GM21381 (cell line): Measurements from ENCODE around the gene PROP1.
"Not testable (repeated sequence)": the region's sequence is repeated elsewhere in the genome, so short reads cannot be mapped to it uniquely, and the experiment has no call there.

ENCODE experiments used
- ATAC-seq: cut with Tn5 transposase; IDR thresholded peaks from one replicate; pipeline ENCODE4 v1.9.1; 2021; ENCODE audit warnings: mild to moderate bottlenecking, moderate library complexity; ENCODE audit not compliant: unreplicated experiment

PROP1 gene

DNA sequence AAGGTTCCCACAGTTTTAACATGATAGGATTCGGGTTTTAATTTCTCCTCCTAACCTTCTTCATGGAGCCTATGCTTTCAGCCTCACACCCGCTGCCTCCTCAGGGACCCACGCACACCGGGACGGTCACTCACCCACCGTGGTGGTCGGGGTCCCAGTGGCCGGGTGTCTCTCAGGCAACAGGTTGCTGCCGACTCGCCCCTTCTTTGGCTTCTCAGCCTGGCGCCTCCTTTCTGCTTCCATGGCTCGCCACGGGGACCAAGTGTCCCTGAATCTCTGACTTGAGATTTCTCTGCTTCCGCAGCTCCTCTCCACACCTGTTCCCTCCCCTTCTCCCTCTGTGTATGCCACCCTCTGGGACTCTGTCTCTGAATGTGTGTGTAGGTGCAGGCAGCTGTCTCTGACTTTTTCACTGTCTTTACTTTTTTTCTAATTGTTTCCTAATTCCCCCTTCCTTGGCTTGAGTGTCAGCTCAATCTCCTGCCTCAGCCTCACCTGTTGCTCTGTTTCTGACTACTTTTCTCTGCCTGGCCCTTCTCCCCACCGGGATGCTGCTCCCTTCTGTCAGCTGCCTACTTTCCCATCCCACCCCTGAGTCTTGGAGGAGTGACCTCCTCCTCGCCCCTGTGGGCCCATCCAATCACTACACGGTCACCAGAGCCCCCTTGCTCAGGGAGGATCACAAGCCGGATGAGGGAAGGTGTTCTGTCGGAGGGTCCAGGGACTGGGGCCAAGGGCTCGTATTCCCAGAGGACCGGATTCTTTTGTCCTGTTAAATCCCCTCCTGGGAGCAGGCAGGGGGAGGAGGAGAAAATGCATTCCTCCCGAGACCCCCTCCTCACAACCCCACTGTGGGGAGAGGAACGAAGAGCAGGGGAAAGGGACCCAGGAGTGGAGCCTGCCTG, at the start of gene PROP1:
Gene PROP1 (minus strand): TSS at position 552 of the 905 bp plus-strand sequence. CDS start 309 bp downstream, at position 243.
- ATAC-seq, result no peak

DNA sequence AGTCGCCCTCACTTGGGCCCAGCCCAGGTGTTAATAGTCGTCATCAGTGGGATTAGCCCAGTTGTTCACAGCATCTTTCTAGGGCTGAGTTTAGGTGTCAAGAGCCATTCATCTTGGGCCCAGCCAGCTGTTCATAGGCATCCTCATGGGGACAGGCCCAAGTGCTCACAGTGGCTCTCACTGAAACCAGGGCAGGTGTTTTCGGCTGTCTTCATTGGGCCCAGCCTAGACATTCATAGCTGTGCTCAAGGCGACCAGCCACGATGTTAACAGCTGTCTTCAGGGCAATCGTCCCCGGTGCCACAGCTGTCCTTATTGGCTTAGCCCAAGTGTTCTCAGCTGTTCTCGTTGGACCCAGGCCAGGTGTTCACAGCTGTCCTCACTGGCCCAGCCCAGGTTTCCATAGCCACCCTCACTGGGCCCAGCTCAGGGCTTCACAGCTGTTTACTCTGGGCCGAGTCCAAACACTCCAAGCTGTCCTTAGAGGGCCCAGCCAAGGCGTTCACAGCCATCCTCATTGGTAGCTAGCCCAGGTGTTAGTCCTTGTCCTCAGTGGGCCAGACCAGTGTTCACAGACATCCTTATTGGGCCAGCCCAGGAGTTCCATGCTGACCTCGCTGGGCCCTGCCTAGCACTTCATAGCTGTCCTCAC, 23.5 kb upstream of the PROP1 start:
- ATAC-seq, result not testable (repeated sequence)

GRCh38 chr5:178012758-178013157, 16.7 kb upstream of the PROP1 start:
- ATAC-seq, result not testable (repeated sequence)

DNA sequence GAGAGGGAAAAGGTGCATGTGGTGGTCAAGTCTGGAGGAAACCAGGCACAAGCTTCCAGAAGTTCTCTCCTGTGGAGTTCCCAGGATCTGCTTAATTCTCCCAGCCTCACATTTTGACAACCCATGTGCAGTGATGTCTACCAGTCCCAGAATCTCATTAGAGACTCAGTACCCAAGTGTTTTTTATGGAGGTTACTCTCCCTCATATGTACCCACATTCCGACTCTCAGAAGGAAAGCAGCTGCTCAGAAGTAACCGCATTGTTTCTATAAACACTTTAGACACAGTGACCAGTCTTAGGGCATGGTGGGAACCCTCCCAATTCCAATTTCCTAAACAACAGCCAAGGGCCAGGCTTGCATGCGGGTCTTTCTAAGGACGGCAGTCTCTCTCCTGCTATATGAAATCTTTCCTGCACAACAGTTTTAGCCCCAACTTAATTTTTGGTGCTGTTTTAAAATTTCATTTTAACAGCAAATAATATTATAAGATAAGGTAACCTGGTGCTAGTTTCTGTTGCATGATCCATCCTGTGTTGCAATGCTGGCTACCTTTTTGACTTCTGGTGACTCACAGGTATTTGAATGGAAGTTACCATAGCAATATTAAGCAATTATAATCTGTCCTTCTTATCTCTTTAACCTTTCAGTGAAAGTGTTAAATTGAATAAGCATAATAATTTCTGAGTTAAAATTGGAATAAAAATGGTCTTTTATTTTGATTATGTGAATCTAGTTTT, 15.9 kb upstream of the PROP1 start:
- ATAC-seq, result not testable (repeated sequence)

GRCh38 chr5:178007272-178007671, 11.2 kb upstream of the PROP1 start:
- not testable (repeated sequence) for ATAC-seq

DNA sequence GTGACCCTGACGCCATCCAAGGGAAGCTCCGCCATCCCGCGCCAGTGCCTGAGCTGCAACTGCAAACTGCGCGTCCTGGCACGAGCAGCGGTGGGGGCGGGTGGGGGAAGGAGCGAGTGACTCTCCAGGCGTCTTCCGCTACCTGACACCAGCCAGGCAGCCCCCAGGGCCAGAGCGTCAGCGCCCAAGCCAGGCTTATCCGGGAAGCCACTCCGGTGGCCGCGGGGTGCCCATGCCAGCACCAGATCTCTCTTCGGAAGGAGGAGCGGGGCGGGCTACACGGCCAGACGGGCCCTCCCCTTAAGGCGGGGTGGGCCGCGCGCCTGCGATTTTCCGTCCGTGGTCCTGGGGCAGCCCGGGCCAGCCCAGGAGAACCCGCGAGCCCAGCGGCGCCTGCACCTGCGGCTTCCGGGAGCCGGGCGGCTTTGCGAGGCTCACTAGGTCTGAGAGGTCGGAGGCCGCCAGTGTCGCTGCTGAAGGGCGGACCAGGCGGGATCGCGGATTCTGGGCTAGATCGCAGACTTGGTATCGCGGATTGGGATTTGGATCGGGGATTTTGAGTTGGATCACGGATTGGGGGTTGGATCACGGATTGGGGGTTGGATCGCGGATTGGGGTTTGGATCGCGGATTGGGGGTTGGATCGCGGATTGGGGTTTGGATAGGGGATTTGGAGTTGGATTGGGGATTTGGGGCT, 10.6 kb upstream of the PROP1 start:
- ATAC-seq, result not testable (repeated sequence)

GRCh38 chr5:178006181-178006535, 10.1 kb upstream of the PROP1 start:
- not testable (repeated sequence) for ATAC-seq

- ATAC-seq, result no peak
Measured at GRCh38 chr5:177997846-177998245, 1.8 kb upstream of the PROP1 start.

DNA sequence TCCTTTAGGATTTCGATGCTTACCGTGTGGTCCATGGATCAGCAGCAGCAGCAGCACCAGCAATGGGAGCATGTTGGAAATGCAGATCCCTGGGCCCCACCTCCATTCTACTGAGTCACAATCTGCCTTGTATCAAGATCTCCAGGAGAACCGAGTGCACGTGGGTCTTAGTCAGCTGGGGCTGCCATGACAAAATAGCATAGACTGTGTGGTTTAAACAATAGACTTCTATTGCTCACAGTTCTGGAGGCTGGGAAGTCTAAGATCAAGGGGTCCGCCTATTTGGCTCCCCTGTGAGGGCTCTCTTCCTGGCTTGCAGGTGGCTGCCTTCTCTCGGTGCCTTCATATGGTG, 1.3 kb upstream of the PROP1 start:
- ATAC-seq, result no peak

DNA sequence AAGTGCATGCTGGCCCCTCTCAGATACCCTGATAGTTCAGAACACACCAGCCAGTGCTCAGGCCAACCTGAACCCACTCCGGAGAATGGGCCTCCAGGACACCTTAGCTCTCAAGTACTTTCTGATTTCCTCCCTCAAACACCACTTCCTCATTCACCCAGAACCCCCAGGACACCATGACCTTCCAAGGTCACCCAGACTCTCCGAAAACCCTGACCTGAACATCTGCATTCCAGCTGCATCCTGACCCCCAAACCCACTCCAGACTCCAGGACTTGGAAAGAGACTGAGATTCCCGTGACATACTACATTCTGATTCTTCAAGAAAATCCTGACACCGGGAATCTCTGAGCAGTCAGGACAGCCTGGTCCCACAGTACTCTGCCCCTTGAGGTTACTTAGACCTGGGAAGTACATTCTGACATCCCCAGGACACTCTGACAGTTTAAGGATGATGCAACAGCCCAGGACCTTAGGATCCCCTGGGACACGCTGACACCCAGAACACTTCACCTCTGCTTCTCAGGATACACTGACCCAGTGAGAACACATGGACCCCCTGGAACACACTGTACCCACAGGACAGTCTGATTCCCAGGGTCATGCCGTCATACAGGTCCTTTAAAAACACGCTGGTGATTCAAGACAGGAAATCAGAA, 747 bp upstream of the PROP1 start:
- ATAC-seq, result no peak

- ATAC-seq, result no peak
Measured at GRCh38 chr5:177994561-177995190, 1.4 kb downstream of the PROP1 start.

DNA sequence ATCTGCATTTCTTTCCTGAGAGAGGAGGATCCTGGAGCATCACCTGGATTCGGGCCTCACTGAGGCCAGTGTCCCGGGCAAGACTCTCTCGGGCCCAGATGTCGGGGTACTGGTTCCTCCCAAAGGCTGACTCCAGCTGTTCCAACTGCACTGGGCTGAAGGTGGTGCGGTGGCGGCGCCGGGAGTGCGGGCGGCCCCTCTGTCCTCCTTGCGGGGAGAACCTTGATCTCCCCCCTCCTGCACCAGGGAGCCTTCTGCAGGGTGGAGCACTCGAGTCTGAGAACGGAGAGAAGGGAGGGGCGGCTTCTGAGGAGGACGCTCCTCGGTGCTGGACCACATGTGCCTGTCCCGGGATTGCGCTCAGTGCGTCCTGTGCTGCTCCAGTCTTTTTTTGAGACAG, 2.0 kb downstream of the PROP1 start:
- no peak for ATAC-seq

- no peak for ATAC-seq
Measured at GRCh38 chr5:177992466-177992865, 3.6 kb downstream of the PROP1 start.

DNA sequence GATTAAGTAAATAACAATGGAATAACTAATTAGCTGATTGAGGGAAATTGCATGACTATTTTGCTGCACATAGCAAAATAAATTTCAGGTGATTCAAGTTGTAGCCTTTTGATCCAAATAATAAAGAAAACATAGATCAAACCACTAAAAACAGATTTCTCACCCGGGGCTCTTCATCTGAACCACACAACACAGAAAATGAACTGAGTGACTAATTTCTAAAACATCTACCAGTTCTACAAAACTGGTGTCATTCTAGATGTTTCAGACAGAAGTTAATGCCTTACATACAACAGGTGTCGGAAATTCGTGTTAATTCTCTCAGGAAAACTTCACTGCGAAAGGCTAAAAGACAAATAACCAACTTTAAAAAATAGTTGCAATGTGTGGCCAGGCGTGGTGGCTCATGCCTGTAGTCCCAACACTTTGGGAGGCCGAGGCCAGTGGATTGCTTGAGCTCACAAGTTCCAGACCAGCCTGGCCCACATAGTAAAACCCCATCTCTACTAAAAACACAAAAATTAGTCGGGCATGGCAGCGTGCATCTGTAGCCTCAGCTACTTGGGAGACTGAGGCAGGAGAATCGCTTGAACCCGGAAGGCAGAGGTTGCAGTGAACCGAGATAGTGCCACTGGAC, 6.9 kb downstream of the PROP1 start:
- no peak for ATAC-seq

DNA sequence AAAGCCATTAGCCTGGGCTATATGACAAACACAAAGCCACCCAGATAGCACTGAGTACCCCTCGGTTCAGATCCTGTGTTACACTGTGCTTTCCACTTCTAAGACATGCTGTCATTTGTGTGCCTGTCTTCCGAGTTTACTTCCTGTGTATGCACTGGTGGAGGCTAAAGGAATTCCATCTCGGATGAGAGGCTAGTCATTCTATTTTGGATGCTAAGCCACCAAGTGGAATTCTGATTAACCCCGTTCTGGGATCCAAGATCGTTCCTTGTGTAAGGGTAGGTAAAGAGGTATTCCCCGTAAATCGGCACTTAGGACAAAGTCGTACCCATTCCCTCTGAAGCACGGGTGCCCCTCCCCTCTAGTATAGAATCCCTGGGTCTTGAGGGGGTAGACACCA, 8.7 kb downstream of the PROP1 start:
- no peak for ATAC-seq

DNA sequence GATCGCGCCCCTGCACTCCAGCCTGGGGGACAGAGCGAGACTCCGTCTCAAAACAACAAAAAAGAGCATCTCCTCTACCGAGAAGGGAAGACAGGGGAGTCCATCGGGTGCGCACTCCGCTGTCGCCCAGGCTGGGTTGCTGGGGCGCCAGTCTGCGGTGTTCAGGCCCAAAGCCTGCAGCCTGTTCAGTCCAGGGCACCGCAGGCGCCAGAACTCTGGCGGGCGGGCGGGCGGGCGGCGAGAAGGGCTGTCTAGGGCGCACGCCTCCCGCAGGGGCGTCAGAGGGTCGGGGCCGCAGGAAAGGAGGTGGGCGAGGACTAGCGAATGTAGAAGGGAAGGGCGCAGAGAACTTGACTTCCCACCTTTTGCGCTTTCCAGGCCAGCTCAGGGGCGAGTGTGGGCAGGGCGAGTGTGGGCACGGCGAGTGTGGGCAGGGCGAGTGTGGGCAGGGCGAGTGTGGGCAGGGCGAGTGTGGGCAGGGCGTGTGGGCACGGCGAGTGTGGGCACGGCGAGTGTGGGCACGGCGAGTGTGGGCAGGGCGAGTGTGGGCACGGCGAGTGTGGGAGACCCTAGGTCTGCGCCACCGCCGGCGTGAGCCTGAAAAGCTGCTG, 10.5 kb downstream of the PROP1 start:
- no peak for ATAC-seq

DNA sequence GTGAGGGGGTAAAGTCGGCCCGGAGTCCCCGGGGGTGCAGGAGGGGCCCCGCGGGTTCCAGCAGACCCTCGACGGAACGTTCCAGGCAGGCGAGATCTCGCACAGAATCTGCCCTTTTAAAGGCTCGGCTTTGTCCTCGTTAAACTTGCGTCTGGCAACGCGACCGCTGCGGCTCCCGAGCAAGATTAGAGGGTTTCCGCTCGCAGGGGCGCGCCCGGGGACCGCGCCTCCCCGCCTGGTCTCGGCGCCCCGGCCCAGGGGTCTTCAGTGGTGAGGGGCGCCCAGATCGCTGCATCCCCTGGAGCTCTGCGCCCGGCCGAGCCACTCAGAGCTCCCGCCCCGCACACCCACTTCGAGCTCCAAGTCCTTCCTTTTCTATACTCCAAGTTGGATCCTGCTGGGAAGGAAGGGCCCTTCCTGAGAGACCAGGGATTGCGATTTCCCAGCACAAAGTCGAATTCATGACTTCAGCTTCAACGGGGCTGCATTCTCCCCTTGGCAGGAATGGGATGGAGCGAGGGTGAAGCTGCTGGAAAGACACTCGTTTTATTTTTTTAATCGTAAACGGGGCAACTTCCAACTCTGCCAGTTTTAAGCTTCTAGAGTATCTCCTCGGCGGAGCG, 11.3 kb downstream of the PROP1 start:
- no peak for ATAC-seq

GRCh38 chr5:177983763-177984583, 12.1 kb downstream of the PROP1 start:
- ATAC-seq, result no peak
